ENCODE measurements around the gene CLTA. TPM values are rescaled to one million over a fixed set of nuclear protein-coding genes. Genes with fewer than 3 reads are reported as not detected.

The CLTA gene
- total RNA-seq, 2 experiments from 2014 or later, result 32.0 to 32.8 TPM

- no peaks in the 10 kb centered on the region for H3K27me3 ChIP-seq (ENCODE audit: control insufficient read depth in 1 of 2, insufficient read depth in 2 of 2, low read length in 2 of 2)
- DNase-seq (peak; percentile 94 to 98 (median 97)), ATAC-seq (ENCODE audit: poor library complexity) (peak; percentile 89)
- peak within 1 kb of the TSS; percentile 66 for H3K4me3 ChIP-seq (ENCODE audit: low read length)
- Mint-ChIP-seq H3K4me1 (ENCODE audit: low read depth) (peaks cover 6% of the 10 kb centered on the region), H3K4me3 (peak within 1 kb of the TSS; percentile 99), H3K36me3 (ENCODE audit: low read depth) (peaks cover 6% of the 10 kb centered on the region), H3K9me3 (no peaks in the 10 kb centered on the region), H3K27ac (peak within 1 kb of the TSS; percentile 91), H3K27me3 (no peaks in the 10 kb centered on the region)
- H3K27ac ChIP-seq (ENCODE audit: low read depth in 1 of 2, low read length in 2 of 2), result peak within 1 kb of the TSS; percentile 88 to 93
- TF ChIP-seq CTCF (IDR thresholded peaks at IDR 0.05), result no peak
- H3K4me1 ChIP-seq (ENCODE audit: insufficient read depth, low read length), result peaks cover 19% of the 10 kb centered on the region
- H3K36me3 ChIP-seq (ENCODE audit: insufficient read depth, low read length), result no peaks in the 10 kb centered on the region
- ChIA-PET CTCF (interaction anchor here (0.9 kb wide), 1 partner anchor 92 kb away, joined by 3 read pairs; no protein-coding TSS in a partner anchor), POLR2A (interaction anchor here (0.5 to 1.7 kb wide), 11 partner anchors 10 to 1046 kb away, joined by 3 to 17 read pairs (median 3); partner anchors contain the start of gene CLTA)
- intact Hi-C loops (cut with DNase I, micrococcal nuclease), result loop anchor here (2.0 to 5.0 kb wide), 5 partner anchors 66 to 314 kb away; partner anchors contain the start of genes CLTA (in 2 of the 2), MELK (in 1 of the 2) and RNF38 (in 1 of the 2)
- no peaks in the 10 kb centered on the region for H3K9me3 ChIP-seq (ENCODE audit: control insufficient read depth in 1 of 2, insufficient read depth in 1 of 2, low read length in 2 of 2)
Observed at GRCh38 chr9:36258208-36258995, 67.7 kb downstream of the CLTA start, which contains the start of gene GNE. Gene GNE (minus strand): TSS chr9:36258448. CDS start chr9:36249355, 9,093 bp downstream.

- peak overlapping the region; percentile 99 for H3K4me3 Mint-ChIP-seq
- H3K4me1 Mint-ChIP-seq (ENCODE audit: low read depth), result peaks cover 6% of the 10 kb centered on the region
- no peaks in the 10 kb centered on the region for H3K9me3 Mint-ChIP-seq
- ATAC-seq (ENCODE audit: poor library complexity) (no peak), DNase-seq (no peak)
- peaks cover 19% of the 10 kb centered on the region for H3K4me1 ChIP-seq (ENCODE audit: insufficient read depth, low read length)
- TF ChIP-seq CTCF (IDR thresholded peaks at IDR 0.05), result no peak
- H3K4me3 ChIP-seq (ENCODE audit: low read length), result peak overlapping the region; percentile 66
- CTCF ChIA-PET, result interaction anchor here (0.5 to 0.9 kb wide), 2 partner anchors 92 to 660 kb away, joined by 3 to 4 read pairs; no protein-coding TSS in a partner anchor
- no peaks in the 10 kb centered on the region for H3K27me3 Mint-ChIP-seq
- intact Hi-C loops (cut with DNase I, micrococcal nuclease), result loop anchor here (2.0 to 5.0 kb wide), 5 partner anchors 67 to 314 kb away; partner anchors contain the start of genes CLTA (in 2 of the 2), MELK (in 1 of the 2) and RNF38 (in 1 of the 2)
- H3K27me3 ChIP-seq (ENCODE audit: control insufficient read depth in 1 of 2, insufficient read depth in 2 of 2, low read length in 2 of 2), result no peaks in the 10 kb centered on the region
- H3K27ac ChIP-seq (ENCODE audit: low read depth in 1 of 2, low read length in 2 of 2), result peak overlapping the region; percentile 42 to 93
- peak overlapping the region; percentile 91 for H3K27ac Mint-ChIP-seq
- POLR2A ChIA-PET, result interaction anchor here (0.6 to 1.7 kb wide), 10 partner anchors 10 to 507 kb away, joined by 3 to 17 read pairs (median 3); partner anchors contain the start of gene CLTA
- no peaks in the 10 kb centered on the region for H3K36me3 ChIP-seq (ENCODE audit: insufficient read depth, low read length)
- no peaks in the 10 kb centered on the region for H3K9me3 ChIP-seq (ENCODE audit: control insufficient read depth in 1 of 2, insufficient read depth in 1 of 2, low read length in 2 of 2)
- H3K36me3 Mint-ChIP-seq (ENCODE audit: low read depth), result peaks cover 6% of the 10 kb centered on the region
Observed at GRCh38 chr9:36258996-36259533, 68.3 kb downstream of the CLTA start.

Other genes starting within 250 kb of the CLTA start
- not detected for gene OR2S2, start 232.8 kb upstream of the CLTA start, total RNA-seq
- gene RECK, start 154.0 kb upstream of the CLTA start, total RNA-seq, result 1 to 10 TPM; 9.3 to 9.8 TPM
- 10 to 100 TPM; 13.6 to 13.7 TPM for gene GLIPR2, start 54.2 kb upstream of the CLTA start, total RNA-seq
- gene CCIN, start 21.5 kb upstream of the CLTA start, total RNA-seq, result under 1 TPM; 0.22 to 0.36 TPM
- gene GNE, start 67.5 kb downstream of the CLTA start, total RNA-seq, result 10 to 100 TPM; 12.5 to 14.6 TPM
- gene RNF38, start 209.3 kb downstream of the CLTA start, total RNA-seq, result 100 to 1,000 TPM in 1 of 2 experiments, 10 to 100 TPM in 1; 88.1 to 104 TPM

Measured in CD4-positive, alpha-beta T cell (primary cell).